GM12878 (cell line): ENCODE results near the gene MR1. TPM values are rescaled to one million over a fixed set of nuclear protein-coding genes. Genes with fewer than 3 reads are reported as not detected.

Source experiments
- ATAC-seq: fragments of 200-7000 bp; cut with Tn5 transposase; 3 replicates; pipeline ENCODE4 v1.9.1; 2020; ENCODE audit warnings: mild to moderate bottlenecking, moderate library complexity
- BruUV-seq: library from RNA; stranded (reverse); fragments of 400-500 nt; replicated peaks from 2 replicates; lab custom pipeline; 2021; lab: Mats Ljungman, UMichigan
- CTCF ChIA-PET: fragments of 300-600 bp; sonication (Branson Sonifier 250); formaldehyde crosslinking; extraction: SDS; loops from one replicate; lab custom pipeline; 2021; ENCODE audit warnings: inconsistent platforms; lab: Yijun Ruan, JAX
- POLR2A ChIA-PET: fragments of 350-600 bp; formaldehyde crosslinking; extraction: SDS; loops from one replicate; lab custom pipeline; 2021; ENCODE audit warnings: inconsistent platforms; lab: Charles Lee
- RAD21 ChIA-PET: fragments of 300-600 bp; sonication (Branson Sonifier 250); formaldehyde crosslinking; loops from one replicate; lab custom pipeline; 2023; ENCODE audit warnings: antibody characterized with exemption; ENCODE audit not compliant: unreplicated experiment; lab: Charles Lee
- SMC1A ChIA-PET: fragments of 300-600 bp; sonication (Branson Sonifier 250); formaldehyde crosslinking; loops from one replicate; lab custom pipeline; 2023; ENCODE audit not compliant: unreplicated experiment, uncharacterized antibody; lab: Charles Lee
- DNase-seq: peaks from one replicate; pipeline ENCODE4 v3.0.0-alpha.2; 2011; ENCODE audit warnings: low read depth, low spot score
- FAIRE-seq: peaks from 3 replicates; lab custom pipeline; 2011; peaks lifted over from hg19 to GRCh38; lab: Jason Lieb, UNC
- H2AFZ ChIP-seq: 2 replicates; pipeline ENCODE4 v1.6.0; 2011; ENCODE audit warnings: low read depth, low read length, control low read depth; ENCODE audit not compliant: control insufficient read depth
- H3K27ac ChIP-seq: 2 replicates; pipeline ENCODE4 v1.5.1; 2011; ENCODE audit warnings: control low read depth; ENCODE audit not compliant: control insufficient read depth, insufficient read depth
- H3K27me3 ChIP-seq, 2 experiments: replicated peaks in 1 of 2; 2 replicates each; pipeline versions ENCODE4 v1.6.0 to v1.6.1; 2011; ENCODE audit warnings: low read length in 1 of 2; ENCODE audit not compliant: control insufficient read depth in 2 of 2, insufficient read depth in 2 of 2
- H3K36me3 ChIP-seq, 2 experiments: 2 replicates each; pipeline ENCODE4 v1.5.1; 2011; ENCODE audit warnings: low read length in 1 of 2; ENCODE audit not compliant: control insufficient read depth in 2 of 2, insufficient read depth in 2 of 2
- H3K4me1 ChIP-seq: 2 replicates; pipeline ENCODE4 v1.6.1; 2011; ENCODE audit warnings: mild to moderate bottlenecking, low read length, moderate library complexity, mixed read lengths; ENCODE audit not compliant: control insufficient read depth, insufficient read depth
- H3K4me2 ChIP-seq: 2 replicates; pipeline ENCODE4 v1.6.0; 2011; ENCODE audit warnings: control low read depth; ENCODE audit not compliant: control insufficient read depth, insufficient read depth
- H3K4me3 ChIP-seq: fragments of 200-600 bp; sonication (generic); 2 replicates; pipeline ENCODE4 v1.5.1; 2016
- H3K79me2 ChIP-seq: 2 replicates; pipeline ENCODE4 v1.6.0; 2011; ENCODE audit warnings: low read length; ENCODE audit not compliant: control insufficient read depth, insufficient read depth
- H3K9ac ChIP-seq: 2 replicates; pipeline ENCODE4 v1.8.0; 2011; ENCODE audit warnings: low read length, control low read depth, mixed read lengths; ENCODE audit not compliant: control insufficient read depth, insufficient read depth
- H3K9me3 ChIP-seq: replicated peaks from 3 replicates; pipeline ENCODE4 v1.5.1; 2011; ENCODE audit warnings: mild to moderate bottlenecking, low read length; ENCODE audit not compliant: control insufficient read depth, insufficient read depth
- H4K20me1 ChIP-seq: 2 replicates; pipeline ENCODE4 v1.6.0; 2011; ENCODE audit not compliant: control insufficient read depth, insufficient read depth
- CEBPB ChIP-seq, 2 experiments: fragments of 150-350 bp in 1 of 2; IDR thresholded peaks; 2 replicates each; pipeline ENCODE4 v1.6.1; 2012 to 2014; ENCODE audit warnings: low read depth in 2 of 2, low read length in 2 of 2, borderline replicate concordance in 1 of 2, inconsistent platforms in 1 of 2
- ETV6 ChIP-seq, 2 experiments: fragments of 450-650 bp in 1 of 2; IDR thresholded peaks in 1 of 2; conservative IDR thresholded peaks in 1 of 2; 2 replicates each; pipeline ENCODE4 v1.6.1; 2014; ENCODE audit warnings: antibody characterized with exemption in 1 of 2, borderline replicate concordance in 1 of 2, low read depth in 1 of 2, mild to moderate bottlenecking in 1 of 2, moderate library complexity in 1 of 2
- IKZF1 ChIP-seq: fragments of 450-650 bp; conservative IDR thresholded peaks from 2 replicates; pipeline ENCODE4 v1.6.1; 2017; ENCODE audit warnings: antibody characterized with exemption, mild to moderate bottlenecking
- WGBS: methylation state at CpG from one replicate; pipeline ENCODE4 v1.1.6; 2016; ENCODE audit warnings: low lambda C conversion rate; ENCODE audit not compliant: insufficient replicate concordance, insufficient coverage; ENCODE audit errors: missing lambda C conversion rate; 5-methylcytosine and 5-hydroxymethylcytosine counted together
- in situ Hi-C: fragments of 300-500 bp; cut with MboI; formaldehyde crosslinking; loops from 9 replicates; pipeline ENCODE4 v1.14.3; 2018; ENCODE audit warnings: mixed read lengths
- intact Hi-C: fragments of 100-400 bp; cut with micrococcal nuclease; formaldehyde crosslinking; loops from one replicate; pipeline ENCODE4 v1.14.2; 2022; ENCODE audit not compliant: unreplicated experiment
- polyA plus RNA-seq, 11 experiments: library from polyadenylated mRNA; depleted of rRNA in 4 of 11; unstranded in 6 of 11; stranded (reverse) in 5 of 11; fragments of >200 nt; fragmentation: Nextera tagmentation in 4 of 11; fragmentation: Illumina TruSeq in 1 of 11; extraction: Ambion mirVana in 4 of 11; extraction: Trizol in 1 of 11; gene quantifications; 1 replicate in 1 of 11; 2 replicates in 10 of 11; pipeline versions ENCODE4 v1.2.1 to v1.2.3, GENCODE V29; 2011 to 2016; ENCODE audit warnings: inconsistent platforms in 2 of 11, missing spikeins in 2 of 11, low read depth in 1 of 11
- total RNA-seq, 4 experiments: library from RNA; depleted of rRNA in 3 of 4; stranded (reverse); fragments of >200 nt in 3 of 4; fragmentation: Illumina TruSeq in 1 of 4; extraction: Trizol in 1 of 4; gene quantifications; 2 replicates each; pipeline versions ENCODE4 v1.2.1 to v1.2.3, GENCODE V29; 2013 to 2021

Gene MR1
- total and polyA plus RNA-seq, 10 of the 15 experiments (the other 5 are each of a cell fraction or from before 2014, with no cell fraction given) = 24.7 to 65.9 (median 30.9) TPM

DNA sequence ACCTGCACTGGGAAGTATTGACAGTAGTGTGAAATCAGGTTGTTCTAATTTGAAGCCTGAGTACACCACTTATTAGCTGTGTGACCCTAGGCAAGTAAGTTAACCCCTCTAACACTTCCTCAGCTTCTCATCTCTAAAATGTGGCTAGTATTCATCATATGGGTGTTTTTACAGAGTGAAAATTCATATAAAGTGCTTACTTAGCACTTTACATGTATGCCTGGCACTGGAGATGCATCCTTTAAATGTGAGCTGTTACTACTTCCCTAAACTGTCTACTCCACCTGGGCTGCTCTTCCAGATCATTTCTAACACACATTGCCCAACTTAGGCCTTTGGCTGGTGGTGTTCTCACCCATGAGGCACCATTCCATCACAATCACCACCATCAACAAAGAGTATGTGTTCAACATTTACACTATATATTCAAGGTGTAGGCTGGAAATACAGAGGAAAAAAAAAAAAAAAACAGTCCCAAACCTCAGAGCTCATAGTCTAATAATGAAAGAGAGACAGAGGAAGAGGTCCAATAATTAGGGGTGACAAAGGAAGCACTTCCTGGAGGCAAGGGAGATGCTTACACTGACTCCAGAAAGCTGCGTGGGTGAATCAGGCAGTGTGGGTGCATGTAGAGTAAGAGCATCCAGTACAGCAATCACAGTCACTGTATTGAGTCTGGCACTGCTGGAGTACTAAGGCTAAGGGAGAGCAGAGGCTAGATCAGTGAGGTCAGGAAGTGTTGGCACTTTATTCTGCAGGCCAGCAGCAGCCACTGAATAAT lies 14.7 kb upstream of the MR1 start:
- Histone ChIP-seq H3K9ac (peak overlapping the region; percentile 31), H4K20me1 (no peaks in the 10 kb centered on the region), H3K4me1 (peaks cover 32% of the 10 kb centered on the region), H3K9me3 (no peaks in the 10 kb centered on the region; the same call in 2 of the 3 replicates), H3K79me2 (peaks cover 80% of the 10 kb centered on the region), H3K36me3 (no peaks in the 10 kb centered on the region; a peak in 1 of 4 replicates), H2AFZ (no peak overlapping the region), H3K4me2 (peak overlapping the region; percentile 67), H3K4me3 (peak overlapping the region; percentile 45; the same call in 1 of the 2 replicates), H3K27me3 (no peaks in the 10 kb centered on the region), H3K27ac (no peak overlapping the region; the same call in 1 of the 2 replicates)
- FAIRE-seq (no peak), DNase-seq (no peak), ATAC-seq (peak; percentile 6; the same call in 2 of the 3 replicates)
- ChIA-PET CTCF (interaction anchor here (0.6 to 2.2 kb wide), 9 partner anchors 11 to 147 kb away, joined by 3 to 13 read pairs (median 4); no protein-coding TSS in a partner anchor), POLR2A (interaction anchor here (0.6 to 1.6 kb wide), 9 partner anchors 11 to 1002 kb away, joined by 3 to 9 read pairs (median 3); partner anchors contain the start of gene MR1), RAD21 (interaction anchor here (0.6 to 5.6 kb wide), 13 partner anchors 12 to 137 kb away, joined by 3 to 40 read pairs (median 5); partner anchors contain the start of gene MR1), SMC1A (interaction anchor here (0.7 to 9.6 kb wide), 18 partner anchors 8 to 150 kb away, joined by 3 to 135 read pairs (median 3); partner anchors contain the start of gene MR1)
- in situ Hi-C loops = no loop called here
- TF ChIP-seq IKZF1 (0 out of 2 replicates have a peak, but pooled peaks have one; percentile 24), CEBPB (IDR thresholded peaks at IDR 0.05; ENCODE audit: borderline replicate concordance in 1 of 2, low read depth in 2 of 2, low read length in 2 of 2) (no peak), ETV6 (conservative IDR thresholded peaks at IDR 0.05 in 1 of 2, IDR thresholded peaks at IDR 0.05 in 1 of 2; ENCODE audit: borderline replicate concordance in 1 of 2, low read depth in 1 of 2) (peak in 1 of 2 experiments; percentile 87; a peak in 2 of 4 replicates)
- BruUV-seq = TSS peak; percentile 13
- intact Hi-C loops = no loop called here
- 48% methylated on average over 1 of the region's 1 CpG for WGBS
